ENCODE measurements around the gene IGF2BP2.

IGF2BP2 gene

DNA sequence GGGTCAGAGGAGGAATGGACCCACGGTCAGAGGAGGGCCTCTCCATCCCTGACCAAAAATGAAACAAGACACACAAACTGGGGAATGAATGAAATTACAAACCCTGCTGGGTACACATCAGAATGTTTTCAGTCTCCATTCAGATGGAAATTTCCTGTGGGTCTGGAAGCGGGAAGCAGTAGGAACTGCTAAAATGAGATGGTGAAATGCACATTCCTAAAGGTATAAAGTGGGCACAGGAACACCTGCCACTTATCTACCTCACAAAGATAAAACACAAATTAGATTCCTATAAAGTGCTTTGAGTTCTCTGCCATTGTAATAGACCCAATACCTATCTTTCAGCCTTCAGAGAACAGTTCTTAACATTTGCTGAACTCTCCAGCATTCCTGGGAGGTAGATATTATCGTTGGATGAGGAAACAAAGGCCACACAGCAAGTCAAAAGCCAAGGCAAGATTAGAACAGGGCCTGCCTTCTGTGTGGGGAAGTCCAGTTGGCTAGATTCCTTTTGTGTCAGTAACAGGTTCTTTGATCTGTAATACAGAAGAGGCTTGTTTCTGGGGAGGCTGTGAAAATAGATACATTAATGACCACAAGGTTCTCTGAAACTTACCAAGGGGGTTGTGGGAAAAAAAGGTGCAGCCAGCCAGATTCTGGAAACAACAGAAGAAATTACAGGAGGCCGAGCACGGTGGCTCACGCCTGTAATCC lies 98.4 kb downstream of the IGF2BP2 start:
- Histone ChIP-seq H3K27ac (ENCODE audit: low read length) (peak overlapping the region; percentile 17; the same call in 1 of the 2 replicates), H3F3A (ENCODE audit: insufficient read depth, low read length) (0 out of 2 replicates have a peak, but pooled peaks cover 6% of the 10 kb centered on the region), H3K4me1 (ENCODE audit: low read length) (peaks cover 12% of the 10 kb centered on the region), H3K9me3 (replicated peaks; ENCODE audit: insufficient read depth, low read length) (no peaks in the 10 kb centered on the region), H4K20me1 (ENCODE audit: insufficient read depth, low read length) (no peaks in the 10 kb centered on the region), H3K9me2 (replicated peaks; ENCODE audit: insufficient read depth, low read length) (no peaks in the 10 kb centered on the region), H2AFZ (ENCODE audit: low read length) (no peak overlapping the region), H3K4me3 (ENCODE audit: low read length) (no peak overlapping the region), H3K27me3 (replicated peaks; ENCODE audit: insufficient read depth, low read length) (no peaks in the 10 kb centered on the region), H3K36me3 (replicated peaks; ENCODE audit: insufficient read depth, low read length) (no peaks in the 10 kb centered on the region), H3K9ac (ENCODE audit: low read length) (no peak overlapping the region), H3K79me2 (ENCODE audit: low read length) (no peaks in the 10 kb centered on the region), H3K4me2 (ENCODE audit: low read depth, low read length) (peak overlapping the region; percentile 14; the same call in 1 of the 2 replicates)
- DNase-seq, result peak; percentile 66
- TF ChIP-seq EZH2 (optimal IDR thresholded peaks at IDR 0.05; ENCODE audit: low read depth, low read length) (no peak), EZH2phosphoT487 (IDR thresholded peaks at IDR 0.05; ENCODE audit: low read length) (no peak)
- TF ChIP-seq, protein P1, sequence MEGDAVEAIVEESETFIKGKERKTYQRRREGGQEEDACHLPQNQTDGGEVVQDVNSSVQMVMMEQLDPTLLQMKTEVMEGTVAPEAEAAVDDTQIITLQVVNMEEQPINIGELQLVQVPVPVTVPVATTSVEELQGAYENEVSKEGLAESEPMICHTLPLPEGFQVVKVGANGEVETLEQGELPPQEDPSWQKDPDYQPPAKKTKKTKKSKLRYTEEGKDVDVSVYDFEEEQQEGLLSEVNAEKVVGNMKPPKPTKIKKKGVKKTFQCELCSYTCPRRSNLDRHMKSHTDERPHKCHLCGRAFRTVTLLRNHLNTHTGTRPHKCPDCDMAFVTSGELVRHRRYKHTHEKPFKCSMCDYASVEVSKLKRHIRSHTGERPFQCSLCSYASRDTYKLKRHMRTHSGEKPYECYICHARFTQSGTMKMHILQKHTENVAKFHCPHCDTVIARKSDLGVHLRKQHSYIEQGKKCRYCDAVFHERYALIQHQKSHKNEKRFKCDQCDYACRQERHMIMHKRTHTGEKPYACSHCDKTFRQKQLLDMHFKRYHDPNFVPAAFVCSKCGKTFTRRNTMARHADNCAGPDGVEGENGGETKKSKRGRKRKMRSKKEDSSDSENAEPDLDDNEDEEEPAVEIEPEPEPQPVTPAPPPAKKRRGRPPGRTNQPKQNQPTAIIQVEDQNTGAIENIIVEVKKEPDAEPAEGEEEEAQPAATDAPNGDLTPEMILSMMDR (IDR thresholded peaks at IDR 0.05; ENCODE audit: low read length), result no peak

DNA sequence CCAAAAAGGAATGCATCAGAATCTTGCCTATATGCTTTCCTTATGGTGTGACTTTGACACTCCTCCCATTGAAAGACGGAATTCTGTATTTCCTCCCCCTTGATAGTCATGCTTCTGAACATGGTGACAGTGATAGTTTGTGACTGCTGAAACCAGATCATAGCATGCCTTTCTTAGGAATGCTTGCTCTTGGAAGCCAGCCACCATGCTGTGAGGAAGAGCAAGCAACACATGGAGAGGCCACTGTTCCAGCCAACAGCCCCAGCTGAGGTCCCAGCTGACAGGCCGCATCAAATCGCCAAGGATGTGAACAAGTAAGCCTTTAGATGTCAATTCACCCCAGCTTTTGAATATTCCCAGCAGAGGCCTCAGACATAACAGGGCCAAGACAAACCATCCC lies 100.1 kb downstream of the IGF2BP2 start:
- no peaks in the 10 kb centered on the region for H3K9me2 ChIP-seq (replicated peaks; ENCODE audit: insufficient read depth, low read length)
- no peaks in the 10 kb centered on the region for H4K20me1 ChIP-seq (ENCODE audit: insufficient read depth, low read length)
- H3K27ac ChIP-seq (ENCODE audit: low read length), result no peak overlapping the region
- no peaks in the 10 kb centered on the region for H3K36me3 ChIP-seq (replicated peaks; ENCODE audit: insufficient read depth, low read length)
- H3K9ac ChIP-seq (ENCODE audit: low read length), result no peak overlapping the region
- DNase-seq, result no peak
- no peaks in the 10 kb centered on the region for H3K9me3 ChIP-seq (replicated peaks; ENCODE audit: insufficient read depth, low read length)
- TF ChIP-seq EZH2 (optimal IDR thresholded peaks at IDR 0.05; ENCODE audit: low read depth, low read length) (no peak), EZH2phosphoT487 (IDR thresholded peaks at IDR 0.05; ENCODE audit: low read length) (no peak)
- TF ChIP-seq, protein P1 (IDR thresholded peaks at IDR 0.05; ENCODE audit: low read length), result no peak
- 0 out of 2 replicates have a peak, but pooled peaks cover 6% of the 10 kb centered on the region for H3F3A ChIP-seq (ENCODE audit: insufficient read depth, low read length)
- no peaks in the 10 kb centered on the region for H3K27me3 ChIP-seq (replicated peaks; ENCODE audit: insufficient read depth, low read length)
- H2AFZ ChIP-seq (ENCODE audit: low read length), result no peak overlapping the region
- H3K4me1 ChIP-seq (ENCODE audit: low read length), result peaks cover 12% of the 10 kb centered on the region
- no peak overlapping the region for H3K4me3 ChIP-seq (ENCODE audit: low read length)
- no peaks in the 10 kb centered on the region for H3K79me2 ChIP-seq (ENCODE audit: low read length)
- no peak overlapping the region for H3K4me2 ChIP-seq (ENCODE audit: low read depth, low read length)

DNA sequence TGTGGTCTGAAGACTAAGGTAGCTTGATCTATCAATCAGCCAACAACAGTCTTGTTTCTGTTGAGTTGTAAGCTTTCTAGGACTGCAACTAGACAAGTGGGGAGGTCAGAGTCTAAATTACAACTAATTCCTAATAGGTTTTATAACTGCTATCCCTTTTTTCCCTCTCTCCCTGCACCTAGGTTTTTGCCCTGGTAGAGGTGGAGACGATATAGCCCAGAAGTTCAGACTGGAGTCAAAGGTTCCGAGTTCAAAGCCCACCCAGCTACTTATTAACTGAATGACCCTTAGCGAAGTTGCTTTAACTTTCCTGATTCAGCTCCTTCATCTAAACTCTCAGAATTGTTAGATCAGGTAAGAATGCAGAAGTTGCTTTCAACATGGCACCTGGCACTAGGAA lies 100.6 kb downstream of the IGF2BP2 start:
- H3K9me2 ChIP-seq (replicated peaks; ENCODE audit: insufficient read depth, low read length), result no peaks in the 10 kb centered on the region
- H3K4me1 ChIP-seq (ENCODE audit: low read length), result peaks cover 12% of the 10 kb centered on the region
- no peak for DNase-seq
- no peak overlapping the region for H2AFZ ChIP-seq (ENCODE audit: low read length)
- no peaks in the 10 kb centered on the region for H3K36me3 ChIP-seq (replicated peaks; ENCODE audit: insufficient read depth, low read length)
- H3K27ac ChIP-seq (ENCODE audit: low read length), result no peak overlapping the region
- TF ChIP-seq, protein P1 (IDR thresholded peaks at IDR 0.05; ENCODE audit: low read length), result no peak
- H4K20me1 ChIP-seq (ENCODE audit: insufficient read depth, low read length), result no peaks in the 10 kb centered on the region
- no peaks in the 10 kb centered on the region for H3K27me3 ChIP-seq (replicated peaks; ENCODE audit: insufficient read depth, low read length)
- no peak overlapping the region for H3K4me3 ChIP-seq (ENCODE audit: low read length)
- no peaks in the 10 kb centered on the region for H3K9me3 ChIP-seq (replicated peaks; ENCODE audit: insufficient read depth, low read length)
- no peaks in the 10 kb centered on the region for H3K79me2 ChIP-seq (ENCODE audit: low read length)
- 0 out of 2 replicates have a peak, but pooled peaks cover 6% of the 10 kb centered on the region for H3F3A ChIP-seq (ENCODE audit: insufficient read depth, low read length)
- no peak overlapping the region for H3K4me2 ChIP-seq (ENCODE audit: low read depth, low read length)
- no peak overlapping the region for H3K9ac ChIP-seq (ENCODE audit: low read length)

Data from MM.1S (cell line).